K562 (cell line): ENCODE data around the gene CDKL5. TPM values are rescaled to one million over a fixed set of nuclear protein-coding genes. Genes with fewer than 3 reads are reported as not detected.

Experiments used
- ATAC-seq: fragments of 200-7000 bp; cut with Tn5 transposase; 3 replicates; pipeline ENCODE4 v1.9.1; 2020; ENCODE audit warnings: moderate library complexity
- BruUV-seq: library from RNA; stranded (reverse); fragments of 400-500 nt; replicated peaks from 2 replicates; lab custom pipeline; 2021; lab: Mats Ljungman, UMichigan
- CTCF ChIA-PET: fragments of 300-600 bp; formaldehyde crosslinking; extraction: SDS; loops from one replicate; lab custom pipeline; 2021; ENCODE audit warnings: low intra/inter-chr PET ratio; lab: Yijun Ruan, JAX
- POLR2A ChIA-PET: fragments of 300-600, 350-650 bp; sonication (Branson Sonifier 250); formaldehyde crosslinking; extraction: SDS; loops from one replicate; lab custom pipeline; 2021; ENCODE audit warnings: antibody characterized with exemption, inconsistent platforms; lab: Yijun Ruan, JAX
- DNase-seq, 4 experiments: peaks; one replicate each; pipeline versions ENCODE4 v3.0.0 to v3.0.0-alpha.2; 2011 to 2018; ENCODE audit warnings: low spot score in 3 of 4, mixed read lengths in 3 of 4; ENCODE audit errors: extremely low read depth in 1 of 4
- FAIRE-seq: peaks from 2 replicates; lab custom pipeline; 2011; peaks lifted over from hg19 to GRCh38; lab: Jason Lieb, UNC
- H2AFZ ChIP-seq: 2 replicates; pipeline ENCODE4 v1.6.0; 2011; ENCODE audit warnings: low read depth, low read length, control low read depth, inconsistent platforms
- H3K27ac ChIP-seq: fragments of 200-600 bp; 3 replicates; pipeline ENCODE4 v1.8.0; 2011; ENCODE audit warnings: low read depth, mild to moderate bottlenecking, control low read depth, inconsistent platforms, low read length, moderate library complexity, mixed read lengths; ENCODE audit errors: extremely low read depth
- H3K27me3 ChIP-seq, 2 experiments: fragments of 300-600 bp in 1 of 2; 2 replicates in 1 of 2; 3 replicates in 1 of 2; pipeline versions ENCODE4 v1.6.0 to v1.8.0; 2011; ENCODE audit warnings: inconsistent platforms in 2 of 2, low read length in 2 of 2, mild to moderate bottlenecking in 1 of 2, mixed read lengths in 1 of 2, moderate library complexity in 1 of 2; ENCODE audit not compliant: control insufficient read depth in 2 of 2, insufficient read depth in 2 of 2
- H3K36me3 ChIP-seq: fragments of 300-600 bp; 3 replicates; pipeline ENCODE4 v1.8.0; 2011; ENCODE audit warnings: mild to moderate bottlenecking, low read length, inconsistent platforms; ENCODE audit not compliant: control insufficient read depth, insufficient read depth
- H3K4me1 ChIP-seq, 2 experiments: fragments of 200-600 bp in 1 of 2; replicated peaks in 1 of 2; 2 replicates in 1 of 2; 3 replicates in 1 of 2; pipeline versions ENCODE4 v1.5.1 to v1.8.0; 2011; ENCODE audit warnings: inconsistent platforms in 2 of 2, low read length in 2 of 2, mild to moderate bottlenecking in 1 of 2, mixed read lengths in 1 of 2, moderate library complexity in 1 of 2; ENCODE audit not compliant: control insufficient read depth in 2 of 2, insufficient read depth in 2 of 2
- H3K4me2 ChIP-seq: 2 replicates; pipeline ENCODE4 v1.6.1; 2011; ENCODE audit warnings: low read length, control low read depth, inconsistent platforms, mixed read lengths; ENCODE audit not compliant: insufficient read depth
- H3K4me3 ChIP-seq: fragments of 200-600 bp; sonication (generic), shearing (Covaris generic); 2 replicates; pipeline ENCODE4 v1.5.1; 2016; ENCODE audit warnings: control low read depth, inconsistent platforms
- H3K79me2 ChIP-seq: fragments of 200-600 bp; 3 replicates; pipeline ENCODE4 v1.8.0; 2011; ENCODE audit warnings: low read length, inconsistent platforms; ENCODE audit not compliant: control insufficient read depth, insufficient read depth
- H3K9ac ChIP-seq, 2 experiments: 2 replicates each; pipeline versions ENCODE4 v1.6.0 to v1.6.1; 2011; ENCODE audit warnings: low read depth in 2 of 2, low read length in 2 of 2, control low read depth in 1 of 2, inconsistent platforms in 1 of 2, mild to moderate bottlenecking in 1 of 2, mixed read lengths in 1 of 2; ENCODE audit not compliant: insufficient read depth in 1 of 2
- H3K9me1 ChIP-seq: one replicate; pipeline ENCODE4 v1.6.0; 2011; ENCODE audit warnings: inconsistent platforms, mild to moderate bottlenecking, low read length, moderate library complexity; ENCODE audit not compliant: control insufficient read depth, insufficient read depth
- H3K9me3 ChIP-seq: replicated peaks from 2 replicates; pipeline ENCODE4 v1.5.1; 2011; ENCODE audit warnings: low read depth, low read length, inconsistent platforms; ENCODE audit not compliant: control insufficient read depth, insufficient read depth
- H4K20me1 ChIP-seq: replicated peaks from 2 replicates; pipeline ENCODE4 v1.6.1; 2011; ENCODE audit warnings: low read length, inconsistent platforms, mixed read lengths; ENCODE audit not compliant: control insufficient read depth, insufficient read depth
- BRF2 ChIP-seq: IDR thresholded peaks from 3 replicates; pipeline ENCODE4 v1.6.1; 2011; ENCODE audit warnings: borderline replicate concordance, mild to moderate bottlenecking; ENCODE audit not compliant: insufficient read length, insufficient read depth
- CXXC5 ChIP-seq: fragments of 250-450 bp; sonication (Bioruptor Pico); IDR thresholded peaks from 2 replicates; pipeline ENCODE4 v1.8.0; 2022; ENCODE audit warnings: inconsistent platforms, mild to moderate bottlenecking, moderate library complexity
- GABPB2 ChIP-seq: fragments of 250-450 bp; sonication (Bioruptor Pico); conservative IDR thresholded peaks from 2 replicates; pipeline ENCODE4 v1.5.1; 2021; ENCODE audit warnings: mild to moderate bottlenecking
- HCFC1 ChIP-seq: IDR thresholded peaks from 2 replicates; pipeline ENCODE4 v1.6.1; 2012; ENCODE audit warnings: low read depth, low read length, improper control_type of control experiment
- HMG20B ChIP-seq: fragments of 250-450 bp; sonication (Bioruptor Pico); IDR thresholded peaks from 2 replicates; pipeline ENCODE4 v1.5.0; 2021; ENCODE audit warnings: mild to moderate bottlenecking
- HOXB6 ChIP-seq: fragments of 250-450 bp; sonication (Bioruptor Pico); IDR thresholded peaks from 2 replicates; pipeline ENCODE4 v1.5.1; 2022; ENCODE audit warnings: mild to moderate bottlenecking, borderline replicate concordance
- KDM1A ChIP-seq, 2 experiments: fragments of 450-650 bp; IDR thresholded peaks; 2 replicates each; pipeline ENCODE4 v1.6.1; 2016; ENCODE audit warnings: mild to moderate bottlenecking in 2 of 2
- KDM2B ChIP-seq: fragments of 250-450 bp; sonication (Bioruptor Pico); IDR thresholded peaks from 2 replicates; pipeline ENCODE4 v1.8.0; 2021; ENCODE audit warnings: mild to moderate bottlenecking, moderate library complexity
- POLR2B ChIP-seq: fragments of 450-650 bp; IDR thresholded peaks from 2 replicates; pipeline ENCODE4 v1.6.1; 2018; ENCODE audit warnings: low read depth; ENCODE audit not compliant: partially characterized antibody
- RFX7 ChIP-seq: fragments of 250-450 bp; sonication (Bioruptor Pico); IDR thresholded peaks from 2 replicates; pipeline ENCODE4 v1.5.1; 2021; ENCODE audit warnings: mild to moderate bottlenecking
- STAG1 ChIP-seq: sonication (generic); formaldehyde crosslinking; IDR thresholded peaks from 2 replicates; pipeline ENCODE4 v1.5.0; 2020; ENCODE audit warnings: missing genetic modification reagents, borderline replicate concordance
- THAP12 ChIP-seq: fragments of 250-450 bp; sonication (Bioruptor Pico); IDR thresholded peaks from 2 replicates; pipeline ENCODE4 v1.9.0; 2021; ENCODE audit warnings: mild to moderate bottlenecking, inconsistent platforms
- ZNF778 ChIP-seq: fragments of 450-650 bp; formaldehyde crosslinking; IDR thresholded peaks from 2 replicates; pipeline ENCODE4 v1.4.0; 2020; ENCODE audit warnings: mild to moderate bottlenecking, moderate library complexity
- WGBS: fragments of 100-300 bp; shearing (Covaris generic); methylation state at CpG from one replicate; pipeline ENCODE4 v1.1.6; 2016; ENCODE audit warnings: low coverage, mixed read lengths; ENCODE audit not compliant: insufficient coverage; ENCODE audit errors: missing lambda C conversion rate; 5-methylcytosine and 5-hydroxymethylcytosine counted together
- in situ Hi-C: fragments of 300-500 bp; cut with MboI; formaldehyde crosslinking; loops from 4 replicates; pipeline ENCODE4 v1.15.0; 2018; ENCODE audit warnings: inconsistent platforms, mixed read lengths
- intact Hi-C: fragments of 100-400 bp; cut with micrococcal nuclease; formaldehyde crosslinking; loops from 2 replicates; pipeline ENCODE4 v1.14.2; 2022
- polyA plus RNA-seq, 8 experiments: library from polyadenylated mRNA; depleted of rRNA in 4 of 8; stranded (reverse) in 5 of 8; unstranded in 3 of 8; fragments of >200 nt; fragmentation: Nextera tagmentation in 2 of 8; fragmentation: Illumina TruSeq in 1 of 8; extraction: Ambion mirVana in 2 of 8; extraction: Trizol in 1 of 8; gene quantifications; 2 replicates each; pipeline versions ENCODE4 v1.2.1 to v1.2.3, GENCODE V29; 2011 to 2014; ENCODE audit warnings: inconsistent platforms in 1 of 8, missing spikeins in 1 of 8
- total RNA-seq, 7 experiments: library from RNA; depleted of rRNA in 6 of 7; stranded (reverse); fragments of >200 nt in 6 of 7; fragmentation: Illumina TruSeq in 2 of 7; extraction: Trizol in 2 of 7; gene quantifications; 2 replicates each; pipeline versions ENCODE4 v1.2.1 to v1.2.3, GENCODE V29; 2011 to 2021; ENCODE audit warnings: low replicate concordance in 1 of 7
- TF ChIP-seq, protein P1 (sequence below): fragments of 450-650 bp; formaldehyde crosslinking; IDR thresholded peaks from 2 replicates; pipeline ENCODE4 v1.4.0; 2020; ENCODE audit warnings: mild to moderate bottlenecking

CDKL5 gene
- total and polyA plus RNA-seq, 9 of the 15 experiments (the other 6 are each of a cell fraction or from before 2014, with no cell fraction given), result under 0.01 to 0.21 (median 0.04) TPM

DNA sequence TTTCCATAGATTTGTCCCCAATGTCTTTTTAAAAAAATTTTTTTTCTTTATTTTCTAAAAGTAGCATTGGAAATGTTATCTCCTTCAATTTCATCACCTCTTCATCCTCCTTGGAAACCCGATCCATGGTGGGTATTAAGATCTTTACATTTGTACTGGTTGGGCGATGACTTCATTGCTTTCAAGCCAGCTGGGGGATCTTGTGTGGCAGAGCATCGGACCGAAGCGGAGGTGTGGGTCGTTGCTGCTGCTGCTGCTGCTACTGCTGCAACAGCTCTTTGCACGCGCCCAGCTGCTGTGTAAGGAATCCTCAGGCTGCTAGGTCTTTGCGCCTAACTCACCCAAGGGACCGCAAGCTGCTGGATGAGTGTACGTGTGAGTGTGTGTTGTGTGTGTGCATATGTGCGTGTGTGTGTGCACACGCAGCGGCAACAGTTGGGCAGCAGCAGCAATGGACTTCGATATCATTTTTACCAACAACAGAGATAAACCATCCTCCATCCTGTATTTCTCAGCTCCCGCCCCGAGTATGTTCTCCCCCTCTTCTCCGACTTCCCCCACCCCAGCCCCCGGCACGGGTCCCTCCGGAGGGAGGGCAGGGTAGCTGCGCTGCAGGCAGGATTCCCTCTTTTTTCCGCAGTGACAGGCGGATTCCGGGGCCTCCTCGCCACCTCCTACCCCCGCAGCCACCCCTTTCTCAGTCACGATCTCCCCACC lies 768 bp upstream of the CDKL5 start (continued):
- TF ChIP-seq BRF2 (no peak), HCFC1 (no peak), RFX7 (CRISPR knock-in tag) (no peak), KDM1A (IDR thresholded peaks at IDR 0.05) (no peak), ZNF778 (no peak), HMG20B (CRISPR knock-in tag) (no peak)
- TF ChIP-seq, protein P1, sequence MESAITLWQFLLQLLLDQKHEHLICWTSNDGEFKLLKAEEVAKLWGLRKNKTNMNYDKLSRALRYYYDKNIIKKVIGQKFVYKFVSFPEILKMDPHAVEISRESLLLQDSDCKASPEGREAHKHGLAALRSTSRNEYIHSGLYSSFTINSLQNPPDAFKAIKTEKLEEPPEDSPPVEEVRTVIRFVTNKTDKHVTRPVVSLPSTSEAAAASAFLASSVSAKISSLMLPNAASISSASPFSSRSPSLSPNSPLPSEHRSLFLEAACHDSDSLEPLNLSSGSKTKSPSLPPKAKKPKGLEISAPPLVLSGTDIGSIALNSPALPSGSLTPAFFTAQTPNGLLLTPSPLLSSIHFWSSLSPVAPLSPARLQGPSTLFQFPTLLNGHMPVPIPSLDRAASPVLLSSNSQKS, result no peak

- no CpG with 5 or more reads among the region's 40 CpGs for WGBS
- no peaks in the 10 kb centered on the region for H4K20me1 ChIP-seq
- DNase-seq (no peak), FAIRE-seq (no peak), ATAC-seq (no peak)
- H2AFZ ChIP-seq, result peak overlapping the region; percentile 71; the same call in 1 of the 2 replicates
- peaks cover 0 to 4% of the 10 kb centered on the region in 2 experiments; a peak in 3 of 5 replicates for H3K27me3 ChIP-seq
- H3K9ac ChIP-seq, result peak overlapping the region in 1 of 2 experiments; percentile 87; a peak in 3 of 4 replicates
- POLR2A ChIA-PET, result no interaction called here
- H3K4me3 ChIP-seq, result peak overlapping the region; percentile 59
- in situ Hi-C loops (no loop called here), intact Hi-C loops (no loop called here)
- CTCF ChIA-PET, result no interaction called here
- H3K9me1 ChIP-seq, result no peaks in the 10 kb centered on the region
- H3K4me1 ChIP-seq, result peaks cover 0 to 16% of the 10 kb centered on the region in 2 experiments; a peak in 3 of 5 replicates
- BruUV-seq, result no TSS peak
- no peak overlapping the region for H3K27ac ChIP-seq
- no peaks in the 10 kb centered on the region for H3K9me3 ChIP-seq
- no peak overlapping the region; the same call in 1 of the 2 replicates for H3K4me2 ChIP-seq
- H3K36me3 ChIP-seq, result no peaks in the 10 kb centered on the region
- H3K79me2 ChIP-seq, result no peaks in the 10 kb centered on the region
- TF ChIP-seq POLR2B (no peak), GABPB2 (CRISPR knock-in tag) (no peak), KDM2B (no peak), STAG1 (CRISPR knock-in tag) (no peak), HOXB6 (CRISPR knock-in tag) (no peak), CXXC5 (no peak), THAP12 (CRISPR knock-in tag) (no peak), ZNF778 (no peak)
Measured at GRCh38 chrX:18426004-18426320, 554 bp downstream of the CDKL5 start.
